HG03280 (cell line): Measurements from ENCODE around the gene RECQL5.
"Not testable (repeated sequence)": the region's sequence is repeated elsewhere in the genome, so short reads cannot be mapped to it uniquely, and the experiment has no call there.

ENCODE experiments used
- ATAC-seq: cut with Tn5 transposase; IDR thresholded peaks from one replicate; pipeline ENCODE4 v1.9.1; 2021; ENCODE audit warnings: mild to moderate bottlenecking, moderate library complexity; ENCODE audit not compliant: unreplicated experiment

RECQL5 gene

DNA sequence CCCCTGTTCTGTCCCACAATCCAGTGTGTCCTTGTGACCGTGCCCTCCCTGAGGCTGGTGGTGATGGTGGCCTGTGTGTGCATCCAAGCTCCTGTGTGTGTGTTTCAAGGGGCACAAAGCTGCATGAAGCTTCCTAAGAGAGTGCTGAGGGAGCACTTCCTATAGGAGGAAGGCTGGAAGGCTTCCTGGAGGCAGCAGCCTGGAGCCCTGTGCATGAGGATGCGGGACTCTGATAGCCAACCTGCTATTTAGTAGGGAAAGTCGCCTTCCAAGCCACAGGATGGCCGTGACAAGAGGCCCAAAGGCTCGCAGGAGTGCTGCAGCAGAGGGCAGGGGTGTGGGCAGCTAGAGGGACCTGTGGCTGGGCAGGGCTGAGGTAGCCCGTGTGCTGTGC lies 71.0 kb downstream of the RECQL5 start:
- no peak for ATAC-seq

DNA sequence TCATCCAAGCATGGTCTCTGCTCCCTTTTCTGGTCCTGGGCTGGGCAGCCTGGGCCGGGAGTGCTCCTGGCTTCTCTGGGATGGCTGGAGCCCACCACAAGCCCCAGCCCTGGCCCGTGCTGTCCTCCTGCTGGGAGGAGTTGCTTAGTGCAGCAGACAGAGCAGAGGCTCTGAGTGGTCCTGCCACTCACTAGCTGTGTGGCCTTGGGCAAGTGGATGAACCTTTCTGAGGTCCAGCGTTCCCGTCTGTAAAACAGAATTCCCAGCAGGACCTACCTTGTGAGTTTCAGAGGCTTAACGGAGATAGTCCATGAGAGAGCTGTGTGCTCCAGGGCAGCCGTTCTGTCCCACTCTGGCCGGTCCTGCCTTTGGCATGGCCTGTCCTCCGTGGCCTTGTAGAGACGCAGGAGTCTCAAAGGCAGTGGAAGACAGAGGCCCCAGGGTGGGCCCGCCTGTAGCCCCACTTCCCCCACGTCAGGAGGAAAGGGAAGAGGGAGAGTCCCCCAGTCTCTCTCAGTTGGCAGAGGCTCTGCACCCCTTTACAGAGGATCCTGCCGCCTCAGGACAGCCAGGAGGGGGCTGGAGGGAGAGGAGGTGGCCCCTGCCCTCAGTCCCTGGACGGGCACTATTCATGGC lies 71.6 kb downstream of the RECQL5 start:
- no peak for ATAC-seq

DNA sequence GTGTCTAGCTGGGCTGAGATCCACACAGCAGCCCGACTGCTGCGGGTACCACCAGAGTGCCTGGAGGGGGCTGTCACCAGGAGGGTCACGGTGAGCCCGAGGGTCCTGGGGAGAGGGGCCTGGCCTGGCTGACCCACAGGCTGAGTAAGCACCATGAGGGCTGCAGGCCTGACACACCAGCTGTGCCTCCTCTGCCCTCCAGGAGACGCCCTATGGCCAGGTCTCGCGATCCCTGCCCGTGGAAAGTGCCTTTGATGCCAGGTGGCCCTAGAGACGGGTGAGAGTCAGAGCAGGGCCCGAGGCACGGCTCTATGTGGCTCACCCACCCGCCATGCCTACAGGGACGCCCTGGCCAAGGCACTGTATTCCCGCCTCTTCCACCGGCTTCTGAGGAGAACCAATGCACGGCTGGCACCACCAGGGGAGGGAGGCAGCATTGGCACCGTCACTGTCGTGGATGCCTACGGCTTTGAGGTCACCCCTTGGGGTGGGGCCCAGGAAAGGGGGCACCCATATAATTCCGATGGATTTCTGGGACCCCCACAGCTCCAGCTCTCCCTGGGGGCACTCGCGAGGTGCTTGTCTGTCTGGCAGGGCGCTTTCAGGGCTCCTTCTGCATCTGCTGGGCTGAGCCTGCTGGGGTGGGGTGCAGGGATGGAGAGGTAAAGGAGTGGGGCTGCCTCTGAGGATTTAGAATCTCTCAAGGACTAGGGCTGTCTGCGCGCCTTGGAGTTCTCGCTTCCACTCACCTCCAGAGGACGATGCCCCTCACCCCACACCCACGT lies 72.3 kb downstream of the RECQL5 start:
- no peak for ATAC-seq

DNA sequence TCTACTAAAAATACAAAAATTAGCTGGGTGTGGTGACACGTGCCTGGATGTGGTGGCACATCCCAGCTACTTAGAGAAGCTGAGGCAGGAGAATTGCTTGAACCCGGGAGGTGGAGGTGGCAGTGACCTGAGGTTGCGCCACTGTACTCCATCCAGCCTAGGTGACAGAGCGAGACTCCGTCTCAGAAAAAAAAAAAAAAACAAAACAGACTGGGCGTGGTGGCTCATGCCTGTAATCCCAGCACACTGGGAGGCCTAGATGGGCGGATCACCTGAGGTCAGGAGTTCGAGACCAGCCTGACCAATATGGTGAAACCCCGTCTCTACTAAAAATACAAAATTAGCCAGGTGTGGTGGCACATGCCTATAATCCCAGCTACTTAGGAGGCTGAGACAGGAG lies 73.5 kb downstream of the RECQL5 start:
- ATAC-seq = not testable (repeated sequence)

DNA sequence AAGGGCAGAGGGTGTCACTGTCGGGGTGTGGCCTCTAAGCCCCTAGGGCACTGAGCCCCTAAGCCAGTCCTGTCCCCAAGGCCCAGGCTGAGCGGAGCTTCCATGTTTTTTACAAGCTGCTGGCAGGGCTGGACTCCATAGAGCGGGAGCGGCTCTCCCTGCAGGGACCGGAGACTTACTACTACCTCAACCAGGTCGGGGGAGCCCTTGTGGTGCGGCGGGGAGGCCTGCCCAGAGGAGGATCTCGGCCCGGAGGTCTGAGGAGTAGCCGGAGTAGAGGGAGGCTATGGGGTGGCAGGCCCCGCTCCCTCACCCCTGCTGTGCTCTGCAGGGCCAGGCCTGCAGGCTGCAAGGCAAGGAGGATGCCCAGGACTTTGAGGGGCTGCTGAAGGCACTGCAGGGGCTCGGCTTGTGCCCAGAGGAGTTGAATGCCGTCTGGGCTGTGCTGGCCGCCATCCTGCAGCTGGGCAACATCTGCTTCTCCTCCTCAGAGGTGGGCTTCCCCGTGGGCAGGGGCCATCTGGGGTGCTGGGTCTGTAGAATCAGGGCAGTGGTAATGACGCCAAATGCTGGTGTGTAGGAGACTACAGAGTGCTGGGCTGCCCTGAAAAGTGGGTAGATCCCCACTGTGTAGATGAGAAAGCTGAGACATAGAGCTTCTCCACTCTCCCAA lies 74.5 kb downstream of the RECQL5 start:
- ATAC-seq = no peak

DNA sequence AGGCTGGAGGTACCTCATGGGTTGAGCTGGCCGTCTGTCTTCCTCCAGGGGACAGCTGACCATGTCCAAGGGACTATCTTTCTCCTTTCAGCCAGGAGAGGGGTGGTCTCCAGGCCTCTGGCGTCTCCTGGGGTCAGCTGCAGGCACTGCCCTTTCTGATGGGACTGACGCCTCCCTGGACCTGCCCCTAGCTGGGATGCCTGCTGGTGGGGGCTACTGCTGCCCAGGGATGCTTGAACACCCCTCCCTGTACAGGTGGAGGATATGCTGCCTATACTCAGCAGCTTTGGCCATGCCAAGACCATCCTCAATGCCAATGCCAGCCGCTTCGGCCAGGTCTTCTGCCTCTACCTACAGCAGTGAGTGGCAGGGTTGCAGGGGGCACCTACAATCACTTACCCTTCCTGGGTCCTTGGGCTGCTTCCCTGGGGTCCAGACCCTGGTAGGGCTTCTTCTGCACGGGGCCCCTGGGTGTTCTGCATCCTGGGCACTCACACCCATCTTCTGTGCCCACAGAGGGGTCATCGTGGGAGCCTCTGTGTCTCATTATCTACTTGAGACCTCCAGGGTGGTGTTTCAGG lies 75.1 kb downstream of the RECQL5 start:
- ATAC-seq = no peak

DNA sequence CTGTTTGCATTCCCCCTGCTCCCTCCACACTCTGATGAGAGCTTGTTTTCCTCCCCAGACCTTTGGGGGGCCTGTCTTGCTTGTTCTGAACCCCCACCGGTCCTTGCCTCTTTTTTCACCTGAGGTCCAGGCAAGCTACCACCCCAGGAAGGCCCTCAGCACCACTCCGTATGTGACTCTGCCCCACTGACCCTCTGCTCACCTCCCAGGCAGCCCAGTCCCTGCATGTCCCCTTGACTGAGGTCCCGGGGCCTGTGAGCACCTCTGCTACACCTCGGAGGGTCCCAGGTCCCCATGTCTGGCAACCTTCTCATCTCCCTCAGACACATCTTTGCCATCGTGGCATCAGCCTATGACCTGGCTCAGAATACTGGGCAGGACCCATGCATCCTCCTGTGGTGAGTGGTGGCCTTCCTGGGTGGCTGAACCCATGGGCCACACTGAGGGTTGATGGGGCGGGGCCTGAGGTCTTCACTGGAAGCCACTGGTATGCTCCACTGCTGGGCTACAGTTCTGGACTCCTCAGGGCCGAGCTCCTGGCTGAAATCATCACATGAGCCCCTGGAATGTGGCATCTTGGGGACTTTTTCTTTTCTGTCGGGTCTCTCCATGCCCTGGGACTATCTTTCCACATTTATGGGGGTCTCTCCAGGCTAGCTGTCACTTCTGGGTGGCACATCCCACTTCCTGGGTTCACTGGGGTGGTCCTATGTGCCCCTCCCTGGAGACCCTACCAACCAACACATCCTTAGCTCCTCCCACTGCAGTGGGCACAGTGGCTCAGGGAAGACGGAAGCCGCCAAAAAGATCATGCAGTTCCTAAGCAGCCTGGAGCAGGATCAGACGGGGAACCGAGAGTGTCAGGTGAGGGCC lies 75.9 kb downstream of the RECQL5 start:
- no peak for ATAC-seq

DNA sequence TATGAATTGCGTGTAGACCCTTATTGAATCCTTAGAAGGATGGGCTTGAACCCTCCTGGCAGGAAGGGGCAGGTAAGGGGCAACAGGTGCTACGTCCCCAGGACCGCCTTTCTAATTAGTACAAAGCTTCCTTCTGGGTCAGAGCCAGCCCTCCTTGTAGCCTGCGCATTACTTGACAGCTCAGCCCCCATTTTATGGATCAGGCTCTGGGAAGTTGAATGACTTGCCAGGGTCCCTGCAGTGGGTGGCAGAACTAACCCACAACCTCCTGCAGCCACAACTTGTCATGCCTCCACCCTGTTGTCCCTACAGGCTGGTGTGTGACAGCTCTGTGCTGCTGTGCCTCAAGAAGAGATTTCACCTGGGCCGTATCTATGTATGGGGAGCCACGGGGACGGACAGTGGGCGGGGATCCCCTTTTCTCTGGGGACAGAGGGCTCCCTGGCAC lies 76.6 kb downstream of the RECQL5 start:
- no peak for ATAC-seq

DNA sequence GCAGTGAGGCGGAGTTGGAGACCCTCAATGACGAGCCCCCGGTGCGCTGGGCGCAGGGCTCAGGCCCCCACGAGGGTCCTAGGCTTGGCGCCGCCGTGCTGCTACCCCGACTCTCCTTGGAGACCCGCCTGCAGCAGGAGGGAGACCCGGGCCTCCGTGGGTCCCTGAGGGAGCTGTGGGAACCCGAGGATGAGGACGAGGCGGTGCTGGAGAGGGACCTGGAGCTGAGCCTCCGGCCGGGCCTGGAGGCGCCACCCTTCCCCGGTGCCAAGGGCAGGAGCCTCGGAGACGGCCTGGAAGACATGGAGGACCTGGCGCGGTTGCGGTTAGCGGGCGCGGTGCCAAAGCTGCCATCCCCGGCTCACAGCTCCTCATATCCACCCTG lies 77.0 kb downstream of the RECQL5 start:
- no peak for ATAC-seq

DNA sequence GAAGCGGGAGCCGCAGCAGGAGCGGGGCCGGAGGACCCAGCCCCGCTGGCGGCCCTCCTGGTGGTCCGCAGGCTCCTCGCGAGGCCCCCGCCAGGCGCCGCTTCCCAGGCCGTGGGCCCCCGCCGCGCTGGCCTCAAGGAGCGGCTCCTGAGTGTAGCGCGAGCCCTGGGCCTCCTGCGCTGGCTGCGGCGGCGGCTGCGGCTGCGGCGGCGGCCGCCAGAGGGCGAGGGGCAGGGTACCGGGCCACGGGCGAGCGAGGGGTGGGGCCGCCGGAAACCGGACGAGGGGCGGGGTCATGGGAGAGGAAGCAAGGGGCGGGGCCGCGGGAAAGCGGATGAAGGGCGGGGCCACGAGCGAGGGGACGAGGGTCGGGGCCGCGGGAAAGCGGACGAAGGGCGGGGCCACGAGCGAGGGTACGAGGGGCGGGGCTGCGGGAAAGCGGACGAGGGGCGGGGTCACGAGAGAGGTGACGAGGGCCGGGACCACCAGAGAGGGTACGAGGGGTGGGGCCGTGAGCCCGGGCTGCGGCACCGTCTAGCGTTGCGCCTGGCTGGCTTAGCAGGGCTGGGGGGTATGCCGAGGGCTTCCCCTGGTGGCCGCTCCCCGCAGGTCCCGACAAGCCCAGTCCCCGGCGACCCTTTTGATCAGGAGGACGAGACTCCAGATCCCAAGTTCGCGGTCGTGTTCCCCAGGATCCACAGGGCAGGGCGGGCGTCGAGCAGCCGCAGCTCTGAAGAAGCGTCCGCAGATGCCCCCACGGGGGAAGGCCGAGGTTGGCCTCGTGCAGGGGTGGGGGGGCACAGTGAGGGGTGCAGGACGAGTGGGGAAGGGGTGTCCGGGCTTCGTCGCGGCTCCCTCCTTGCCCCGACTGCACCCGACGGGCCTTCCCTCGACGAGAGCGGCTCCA lies 77.7 kb downstream of the RECQL5 start:
- ATAC-seq = peak; percentile 73

DNA sequence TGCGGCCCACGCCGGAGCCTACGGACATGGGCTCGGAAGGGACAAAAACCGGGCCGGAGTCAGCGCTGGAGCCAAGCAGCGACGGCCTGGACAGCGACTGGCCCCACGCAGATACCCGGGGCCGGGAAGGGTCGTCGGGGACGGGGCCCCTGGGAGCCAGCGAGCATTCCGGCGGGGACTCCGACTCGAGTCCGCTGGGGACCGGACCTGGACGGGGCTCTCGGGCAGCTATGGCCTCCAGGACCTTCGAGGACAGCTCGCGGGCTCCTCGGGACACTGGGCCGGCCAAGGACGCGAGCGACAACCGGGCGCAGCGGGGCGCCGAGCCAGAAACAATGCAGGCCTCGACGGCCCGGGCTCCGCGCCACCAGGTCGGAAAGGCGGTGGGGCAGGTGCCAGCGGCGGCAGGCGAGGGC lies 78.3 kb downstream of the RECQL5 start:
- no peak for ATAC-seq

DNA sequence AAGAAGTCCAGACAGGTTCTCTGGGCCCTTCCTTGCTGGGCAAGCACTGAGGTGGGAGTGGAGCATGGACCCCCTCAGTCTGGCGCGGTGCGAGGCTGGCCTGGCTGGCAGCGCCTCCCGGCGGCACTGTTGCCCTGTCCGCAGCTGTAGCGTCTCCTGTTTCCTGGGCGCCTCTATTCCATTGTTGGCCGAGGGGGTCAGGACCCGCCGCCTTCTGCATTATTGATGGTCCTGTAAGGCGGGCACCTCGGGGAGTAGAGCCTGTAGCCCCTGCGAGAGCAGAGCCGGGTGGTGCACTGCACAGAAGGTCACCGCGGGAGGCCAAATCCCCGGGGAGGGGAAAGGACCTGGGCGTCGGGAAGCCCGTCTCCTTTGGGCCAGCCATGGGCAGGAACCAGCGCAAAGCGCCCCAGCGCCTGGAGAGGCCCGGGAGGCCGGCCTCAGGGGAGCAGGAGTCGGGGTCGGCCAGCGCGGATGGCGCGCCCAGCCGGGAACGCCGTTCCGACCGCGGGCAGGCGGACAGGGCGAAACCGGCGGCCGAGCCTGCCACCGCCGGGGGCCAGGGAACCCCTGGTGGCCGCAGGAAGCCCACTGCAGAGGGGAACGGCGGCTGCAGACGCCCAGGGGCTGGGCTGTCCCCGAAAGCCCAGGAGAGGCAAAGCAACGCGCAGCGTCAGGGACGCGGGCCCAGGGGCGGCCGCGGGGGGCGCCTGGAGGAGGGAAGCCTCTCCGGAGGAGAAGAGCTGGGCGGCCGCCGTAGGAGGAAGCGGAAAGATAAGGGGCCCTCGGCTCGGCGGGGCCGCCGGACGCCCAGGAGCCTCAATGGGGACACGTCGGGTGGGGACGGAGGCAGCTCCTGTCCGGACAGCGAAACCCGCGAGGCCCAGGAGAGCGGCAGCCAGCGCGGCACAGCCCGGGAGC lies 79.0 kb downstream of the RECQL5 start, which contains the start of gene MYO15B:
MYO15B (plus strand) TSS at position 126 of the 921 bp plus-strand sequence; CDS start at position 384, 258 bp downstream.
- ATAC-seq = no peak

DNA sequence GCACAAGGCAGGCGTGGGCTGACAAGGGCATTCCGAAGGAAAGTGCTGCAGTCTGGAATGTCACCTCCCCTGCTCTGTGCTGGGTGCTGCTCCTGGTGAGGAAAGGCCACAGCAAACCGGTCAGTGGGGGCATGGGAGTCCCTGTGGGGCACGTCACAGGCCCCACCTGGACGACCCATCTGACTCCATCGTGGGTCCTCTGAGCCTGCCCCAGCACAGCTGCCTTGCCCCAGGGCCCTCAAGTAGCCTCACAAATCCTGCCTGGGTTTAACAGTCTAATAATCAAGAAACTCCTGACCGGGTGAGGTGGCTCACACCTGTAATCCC lies 82.1 kb downstream of the RECQL5 start:
- ATAC-seq = no peak

DNA sequence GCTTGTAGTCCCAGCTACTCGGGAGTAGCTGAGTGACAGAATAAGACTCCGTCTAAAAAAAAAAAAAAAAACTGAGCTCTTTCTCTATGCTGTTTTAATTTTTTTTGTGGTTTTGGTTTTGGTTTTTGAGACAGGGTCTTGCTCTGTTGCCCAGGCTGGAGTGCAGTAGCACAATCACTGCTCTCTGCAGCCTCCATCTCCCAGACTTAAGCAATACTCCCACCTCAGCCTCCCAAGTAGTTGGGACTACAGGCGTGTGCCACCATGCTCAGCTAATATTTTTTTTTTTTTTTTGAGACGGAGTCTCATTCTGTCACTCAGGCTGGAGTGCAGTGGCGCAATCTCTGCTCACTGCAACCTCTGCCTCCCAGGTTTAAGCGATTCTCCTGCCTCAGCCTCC lies 83.8 kb downstream of the RECQL5 start:
- ATAC-seq = not testable (repeated sequence)

DNA sequence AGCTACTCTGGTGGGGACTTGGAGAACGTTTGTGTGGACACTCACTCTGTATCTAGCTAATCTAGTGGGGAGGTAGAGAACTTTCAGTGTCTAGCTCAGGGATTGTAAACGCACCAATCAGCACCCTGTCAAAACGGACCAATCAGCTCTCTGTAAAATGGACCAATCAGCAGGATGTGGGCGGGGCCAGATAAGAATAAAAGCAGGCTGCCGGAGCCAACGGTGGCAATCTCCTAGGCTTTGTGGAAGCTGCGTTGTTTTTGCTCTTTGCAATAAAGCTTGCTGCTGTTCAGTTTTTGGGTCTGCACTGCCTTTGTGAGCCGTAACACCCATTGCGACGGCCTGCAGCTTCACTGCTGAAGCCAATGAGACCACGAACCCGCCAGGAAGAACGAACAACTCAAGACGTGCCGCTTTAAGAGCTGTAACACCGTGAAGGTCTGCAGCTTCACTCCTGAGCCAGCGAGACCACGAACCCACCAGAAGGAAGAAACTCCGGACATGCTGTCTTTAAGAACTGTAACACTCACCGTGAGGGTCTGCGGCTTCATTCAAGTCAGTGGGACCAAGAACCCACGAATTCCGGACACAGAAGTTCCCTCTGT lies 85.7 kb downstream of the RECQL5 start:
- ATAC-seq = not testable (repeated sequence)
